Cerebellar cortex (tissue), 1 donor: ENCODE data around the gene PIP4K2C.
"Not testable (repeated sequence)": the region's sequence is repeated elsewhere in the genome, so short reads cannot be mapped to it uniquely, and the experiment has no call there.

Experiments
- DNase-seq: peaks from one replicate; pipeline ENCODE4 v3.0.0-alpha.2; 2015; ENCODE audit warnings: low spot score

Gene PIP4K2C

DNA sequence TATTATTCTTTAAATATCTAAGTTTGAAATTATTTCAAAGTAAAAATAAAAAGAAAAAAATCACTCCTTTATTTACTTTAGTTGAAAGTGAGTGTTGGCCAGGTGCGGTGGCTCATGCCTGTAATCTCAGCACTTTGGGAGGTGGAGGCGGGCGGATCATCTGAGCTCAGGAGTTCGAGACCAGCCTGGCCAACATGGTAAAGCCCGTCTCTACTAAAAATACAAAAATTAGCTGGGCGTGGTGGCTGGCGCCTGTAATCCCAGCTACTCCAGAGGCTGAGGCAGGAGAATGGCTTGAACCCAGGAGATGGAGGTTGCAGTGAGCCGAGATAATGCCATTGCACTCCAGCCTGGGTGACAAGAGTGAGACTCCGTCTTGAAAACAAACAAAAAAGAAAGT lies 45.7 kb downstream of the PIP4K2C start:
- not testable (repeated sequence) for DNase-seq

DNA sequence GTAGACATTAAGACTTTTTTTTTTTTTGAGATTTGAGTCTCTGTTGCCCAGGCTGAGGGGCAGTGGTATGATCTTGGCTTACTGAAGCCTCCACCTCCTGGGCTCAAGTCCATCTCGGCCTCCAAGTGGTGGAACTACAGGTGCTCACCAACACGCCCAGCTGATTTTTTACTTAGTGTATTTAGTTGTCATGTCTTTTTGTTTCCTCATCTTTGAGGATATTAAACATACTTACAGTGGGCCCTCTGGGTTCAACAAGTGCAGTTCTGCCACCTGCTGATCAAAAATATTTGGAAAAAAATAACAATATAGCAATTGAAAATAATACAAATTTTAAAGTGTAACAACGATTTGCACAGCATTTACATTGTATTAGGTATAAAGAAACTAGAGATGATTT lies 46.4 kb downstream of the PIP4K2C start:
- no peak for DNase-seq

DNA sequence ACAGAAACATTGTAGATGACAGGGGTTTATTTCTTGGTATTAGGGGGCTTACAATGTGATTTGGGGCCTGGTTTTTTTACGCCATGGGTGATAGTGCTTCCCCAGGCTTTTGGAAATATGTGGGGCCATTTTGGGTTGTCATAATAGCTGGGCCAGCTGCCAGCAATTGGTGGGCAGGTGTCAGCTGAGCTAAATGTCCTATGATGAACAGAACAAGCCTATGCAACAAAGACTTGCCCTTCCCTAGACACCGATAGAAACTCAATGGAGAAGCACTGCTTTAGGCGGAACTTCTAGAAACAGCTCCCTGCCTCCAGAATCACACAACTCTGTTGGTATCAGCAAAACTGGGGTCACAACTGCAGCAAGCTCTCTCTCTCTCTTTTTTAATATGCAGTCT lies 47.1 kb downstream of the PIP4K2C start:
- DNase-seq, result no peak

DNA sequence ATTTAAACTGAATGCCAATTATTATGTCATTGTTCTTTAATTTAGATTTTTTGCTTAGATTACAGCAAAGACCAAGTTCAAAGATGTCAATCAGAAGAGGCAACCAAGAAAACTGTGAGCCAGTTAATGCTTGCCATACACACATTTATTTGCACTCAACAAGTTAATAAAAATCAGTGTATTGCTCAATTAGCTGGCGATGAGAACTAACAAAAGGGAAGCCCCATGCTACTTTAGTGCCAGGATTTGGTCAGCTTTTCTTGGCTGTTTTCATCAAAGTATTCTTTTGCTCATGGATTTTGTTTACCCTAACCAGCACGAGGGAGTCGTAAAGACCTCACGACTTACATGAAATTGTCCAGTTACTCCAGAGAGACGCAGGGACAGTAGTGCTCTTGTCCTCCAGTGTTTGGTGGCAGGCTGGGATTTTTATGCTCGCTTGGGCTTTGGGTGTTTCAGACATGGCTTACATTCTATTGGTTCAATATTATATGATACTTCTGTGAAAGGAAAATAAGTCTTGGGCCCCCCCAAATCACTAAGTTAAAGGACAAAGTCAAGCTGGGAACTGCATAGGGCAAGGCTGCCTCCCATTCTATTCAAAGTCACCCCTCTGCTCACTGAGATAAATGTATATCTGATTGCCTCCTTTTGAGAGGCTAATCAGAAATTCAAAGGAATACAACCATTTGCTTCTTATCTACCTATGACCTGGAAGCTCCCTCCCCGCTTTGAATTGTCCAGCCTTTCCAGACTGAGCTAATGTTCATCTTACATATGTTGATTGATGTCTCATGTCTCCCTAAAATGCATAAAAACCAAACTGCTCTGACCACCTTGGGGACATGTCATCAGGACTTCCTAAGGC lies 49.4 kb downstream of the PIP4K2C start:
- DNase-seq, result no peak

DNA sequence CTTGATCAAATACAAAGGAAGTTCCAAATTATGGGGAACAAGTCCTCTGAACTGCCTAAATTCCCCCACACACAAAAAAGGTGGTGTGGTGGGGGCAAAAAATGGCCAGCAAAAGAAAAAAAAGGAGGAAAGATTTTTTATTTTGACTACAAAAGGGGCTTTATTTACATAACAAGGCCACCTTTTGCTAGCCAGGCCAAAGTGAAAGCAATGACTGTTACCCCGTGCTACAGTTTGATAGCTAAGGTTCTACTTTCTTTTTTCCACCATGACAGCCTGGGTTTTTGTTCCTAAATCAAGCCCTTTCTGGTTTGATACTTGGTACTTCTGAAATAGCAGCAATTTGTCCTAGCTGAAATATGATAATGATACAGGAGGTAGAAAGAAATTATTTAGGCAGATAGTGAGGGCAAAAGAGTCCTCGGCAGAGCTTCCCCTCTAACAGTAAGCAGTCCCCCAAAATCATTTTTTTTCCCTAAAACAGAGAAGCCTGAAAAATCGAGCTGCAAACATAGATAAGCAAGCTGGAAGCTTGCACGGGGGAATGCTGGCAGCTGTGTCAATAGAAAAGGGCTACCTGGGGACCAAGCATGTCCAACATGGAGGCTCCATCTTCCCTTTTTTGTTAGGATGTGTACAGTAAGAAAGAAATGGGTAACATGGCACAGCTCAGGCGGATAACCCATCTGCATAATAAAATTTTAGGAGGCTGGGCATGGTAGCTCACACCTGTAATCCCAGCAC lies 50.9 kb downstream of the PIP4K2C start:
- no peak for DNase-seq

DNA sequence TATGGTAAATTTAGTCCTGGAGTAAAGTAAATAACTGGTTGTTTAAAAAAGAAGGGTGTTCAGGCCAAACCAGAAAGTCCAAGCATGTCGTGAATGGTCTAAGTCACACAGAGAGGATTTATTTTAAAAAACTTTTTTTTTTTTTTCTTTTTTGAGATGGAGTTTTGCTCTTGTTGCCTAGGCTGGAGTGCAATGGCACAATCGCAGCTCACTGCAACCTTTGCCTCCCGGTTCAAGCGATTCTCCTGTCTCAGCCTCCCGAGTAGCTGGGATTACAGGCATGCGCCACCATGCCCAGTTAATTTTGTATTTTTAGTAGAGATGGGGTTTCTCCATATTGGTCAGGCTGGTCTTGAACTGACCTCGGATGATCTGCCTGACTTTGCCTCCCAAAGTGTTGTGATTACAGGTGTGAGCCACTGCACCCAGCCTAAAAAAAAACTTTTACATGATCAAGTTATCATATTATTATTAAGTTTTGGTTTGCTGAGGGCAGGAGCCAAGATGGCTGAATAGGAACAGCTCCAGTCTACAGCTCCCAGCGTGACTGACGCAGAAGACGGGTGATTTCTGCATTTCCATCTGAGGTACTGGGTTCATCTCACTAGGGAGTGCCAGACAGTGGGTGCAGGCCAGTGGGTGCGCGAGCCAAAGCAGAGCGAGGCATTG lies 55.1 kb downstream of the PIP4K2C start:
- not testable (repeated sequence) for DNase-seq

DNA sequence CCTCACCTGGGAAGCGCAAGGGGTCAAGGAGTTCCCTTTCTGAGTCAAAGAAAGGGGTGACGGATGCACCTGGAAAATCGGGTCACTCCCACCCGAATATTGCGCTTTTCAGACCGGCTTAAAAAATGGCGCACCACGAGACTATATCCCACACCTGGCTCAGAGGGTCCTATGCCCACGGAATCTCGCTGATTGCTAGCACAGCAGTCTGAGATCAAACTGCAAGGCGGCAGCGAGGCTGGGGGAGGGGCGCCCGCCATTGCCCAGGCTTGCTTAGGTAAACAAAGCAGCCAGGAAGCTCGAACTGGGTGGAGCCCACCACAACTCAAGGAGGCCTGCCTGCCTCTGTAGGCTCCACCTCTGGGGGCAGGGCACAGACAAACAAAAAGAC lies 55.7 kb downstream of the PIP4K2C start:
- DNase-seq, result not testable (repeated sequence)
